SJSA1 (cell line): ENCODE results near the gene NACAD. TPM values are rescaled to one million over a fixed set of nuclear protein-coding genes. Genes with fewer than 3 reads are reported as not detected.

ENCODE experiments used
- DNase-seq, 2 experiments: peaks; one replicate each; pipeline ENCODE4 v3.0.0-alpha.2; 2015 to 2020; ENCODE audit warnings: low spot score in 2 of 2, low read depth in 1 of 2
- H3K27ac ChIP-seq: fragments of 250-450 bp; sonication (Bioruptor Pico); 2 replicates; pipeline ENCODE4 v1.5.1; 2020; ENCODE audit warnings: mild to moderate bottlenecking, moderate library complexity
- H3K27me3 ChIP-seq: fragments of 250-450 bp; sonication (Bioruptor Pico); replicated peaks from 2 replicates; pipeline ENCODE4 v1.5.1; 2020; ENCODE audit warnings: mild to moderate bottlenecking, moderate library complexity
- H3K36me3 ChIP-seq: fragments of 250-450 bp; sonication (Bioruptor Pico); 2 replicates; pipeline ENCODE4 v1.5.1; 2020; ENCODE audit warnings: mild to moderate bottlenecking
- H3K4me1 ChIP-seq: fragments of 250-450 bp; sonication (Bioruptor Pico); replicated peaks from 2 replicates; pipeline ENCODE4 v1.6.1; 2021; ENCODE audit warnings: mild to moderate bottlenecking
- H3K4me3 ChIP-seq: fragments of 250-450 bp; sonication (Bioruptor Pico); 2 replicates; pipeline ENCODE4 v1.5.1; 2020; ENCODE audit warnings: mild to moderate bottlenecking
- H3K9me3 ChIP-seq: fragments of 250-450 bp; sonication (Bioruptor Pico); replicated peaks from 2 replicates; pipeline ENCODE4 v1.5.1; 2020; ENCODE audit warnings: mild to moderate bottlenecking
- total RNA-seq: library from RNA; depleted of rRNA; stranded (reverse); fragments of >200 nt; shearing (Covaris generic); gene quantifications from 2 replicates; pipeline ENCODE4 v1.2.3, GENCODE V29; 2014

Gene NACAD
- total RNA-seq, 1 experiment from 2014 or later = 1.5 TPM

DNA sequence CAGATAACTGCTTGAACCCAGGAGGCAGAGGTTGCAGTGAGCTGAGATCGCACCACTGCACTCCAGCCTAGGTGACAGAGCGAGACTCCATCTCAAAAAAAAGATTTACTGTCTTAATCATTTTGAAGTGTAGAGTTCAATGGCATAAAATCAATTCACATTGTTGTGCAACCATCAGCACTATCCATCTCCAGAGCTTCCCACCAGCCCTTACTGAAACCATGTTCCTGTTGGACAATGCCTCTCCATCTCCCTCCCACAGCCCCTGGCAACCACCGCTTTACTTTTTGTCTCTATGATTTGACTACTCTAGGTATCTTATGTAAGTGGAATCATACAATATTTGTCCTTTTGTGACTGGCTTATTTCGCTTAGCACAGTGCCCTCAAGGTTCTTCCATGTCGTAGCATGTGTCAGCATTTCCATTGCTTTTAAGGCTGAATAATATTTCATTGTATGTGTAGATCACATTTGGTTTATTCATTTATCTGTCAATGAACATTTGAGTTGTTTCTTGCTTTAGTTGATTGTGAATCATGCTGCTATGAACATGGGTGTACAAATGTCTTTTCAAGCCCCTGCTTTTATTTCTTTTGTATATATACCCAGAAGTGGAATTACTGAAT is 33.1 kb downstream of the NACAD start:
- Histone ChIP-seq H3K4me3 (no peak overlapping the region), H3K27me3 (no peaks in the 10 kb centered on the region), H3K36me3 (peaks cover 9% of the 10 kb centered on the region; the same call in 1 of the 2 replicates), H3K4me1 (0 out of 2 replicates have a peak, but pooled peaks cover 4% of the 10 kb centered on the region), H3K27ac (no peak overlapping the region), H3K9me3 (no peaks in the 10 kb centered on the region)
- DNase-seq = no peak

DNA sequence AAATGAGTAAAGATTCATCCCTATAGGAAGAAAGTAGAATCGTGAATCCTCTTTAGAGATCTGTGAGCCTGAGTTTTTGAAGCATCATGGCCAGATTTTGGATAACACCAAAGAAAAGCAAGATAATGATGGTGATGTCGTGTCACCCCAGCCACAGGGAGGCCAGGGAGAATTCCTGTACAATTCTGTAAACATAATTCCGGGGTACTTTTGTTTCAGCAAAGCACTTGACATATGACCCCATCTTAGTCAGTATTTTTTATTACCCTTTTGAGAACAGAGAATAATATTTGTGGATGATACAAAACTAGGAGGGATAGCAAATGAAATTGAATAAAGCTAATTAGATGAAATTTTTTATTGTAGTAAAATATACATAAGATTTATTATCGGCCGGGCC is 33.8 kb downstream of the NACAD start:
- H3K27me3 ChIP-seq = no peaks in the 10 kb centered on the region
- peaks cover 16% of the 10 kb centered on the region for H3K36me3 ChIP-seq
- DNase-seq = no peak
- no peaks in the 10 kb centered on the region for H3K9me3 ChIP-seq
- 0 out of 2 replicates have a peak, but pooled peaks cover 4% of the 10 kb centered on the region for H3K4me1 ChIP-seq
- no peak overlapping the region for H3K4me3 ChIP-seq
- H3K27ac ChIP-seq = no peak overlapping the region

DNA sequence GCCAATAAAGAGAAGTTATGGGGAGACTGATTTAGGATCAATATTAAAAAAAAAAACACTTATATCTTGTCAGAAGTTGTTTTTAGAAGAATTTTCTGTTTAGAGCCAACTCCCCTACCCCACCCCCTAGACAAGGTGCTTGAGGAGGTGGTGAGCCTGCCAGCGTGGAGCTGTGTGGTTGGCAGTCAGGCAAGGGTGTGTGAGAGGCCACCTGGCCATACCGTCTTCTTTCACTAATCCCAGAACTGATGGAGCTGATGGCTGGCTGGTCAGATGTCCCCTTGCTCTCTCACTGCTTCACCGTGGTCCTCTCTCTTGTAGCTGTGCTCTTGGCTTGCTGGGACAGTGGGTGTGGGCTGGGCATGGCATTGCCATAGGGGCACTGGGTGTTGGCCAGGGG is 34.3 kb downstream of the NACAD start:
- no peak for DNase-seq
- H3K4me3 ChIP-seq = no peak overlapping the region
- H3K27me3 ChIP-seq = no peaks in the 10 kb centered on the region
- H3K27ac ChIP-seq = no peak overlapping the region
- H3K9me3 ChIP-seq = no peaks in the 10 kb centered on the region
- H3K36me3 ChIP-seq = peaks cover 17% of the 10 kb centered on the region
- 0 out of 2 replicates have a peak, but pooled peaks cover 4% of the 10 kb centered on the region for H3K4me1 ChIP-seq

DNA sequence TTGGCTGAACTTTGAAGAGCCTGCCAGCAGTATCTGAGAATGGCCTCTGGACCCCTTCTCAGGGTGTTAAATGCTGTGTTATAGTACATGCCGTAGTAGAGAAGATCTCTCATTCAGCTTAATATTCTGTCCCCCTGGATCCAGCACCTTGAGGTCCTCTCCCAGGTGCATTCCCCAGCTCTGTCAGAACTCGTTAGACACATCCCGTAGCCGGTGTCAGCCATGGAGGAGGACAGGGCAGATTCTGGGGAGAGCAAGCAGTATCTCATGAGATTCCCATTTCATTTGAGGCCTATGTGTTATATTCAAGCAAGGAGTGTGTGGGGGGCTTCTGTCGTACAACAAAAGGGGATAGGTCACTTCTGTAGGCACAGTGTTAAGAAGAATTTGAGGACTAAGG is 34.8 kb downstream of the NACAD start:
- Histone ChIP-seq H3K4me3 (no peak overlapping the region), H3K27me3 (no peaks in the 10 kb centered on the region), H3K4me1 (0 out of 2 replicates have a peak, but pooled peaks cover 4% of the 10 kb centered on the region), H3K36me3 (peaks cover 17% of the 10 kb centered on the region), H3K9me3 (no peaks in the 10 kb centered on the region), H3K27ac (no peak overlapping the region)
- no peak for DNase-seq

DNA sequence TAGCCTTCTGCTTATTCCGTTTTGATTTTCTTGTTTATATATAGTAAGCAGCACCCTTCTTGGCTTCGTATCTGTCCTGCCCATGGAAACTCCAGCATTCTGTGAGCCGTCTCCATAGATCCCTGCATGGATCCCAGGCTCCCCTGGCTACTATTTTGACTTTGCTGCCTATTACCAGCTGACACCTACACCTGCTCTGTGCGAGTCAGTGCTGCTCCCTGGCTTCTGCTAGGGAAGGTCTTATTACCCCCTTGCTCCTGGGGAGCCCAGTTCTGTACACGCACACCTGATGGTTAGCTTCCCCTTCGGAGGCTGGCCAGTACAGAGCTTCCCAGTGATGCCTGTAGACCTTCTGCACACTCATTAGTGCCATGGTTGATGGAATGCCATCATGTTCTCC is 35.4 kb downstream of the NACAD start:
- Histone ChIP-seq H3K9me3 (no peaks in the 10 kb centered on the region), H3K27me3 (no peaks in the 10 kb centered on the region), H3K27ac (no peak overlapping the region), H3K4me1 (0 out of 2 replicates have a peak, but pooled peaks cover 4% of the 10 kb centered on the region), H3K36me3 (peaks cover 17% of the 10 kb centered on the region), H3K4me3 (no peak overlapping the region)
- DNase-seq = no peak

DNA sequence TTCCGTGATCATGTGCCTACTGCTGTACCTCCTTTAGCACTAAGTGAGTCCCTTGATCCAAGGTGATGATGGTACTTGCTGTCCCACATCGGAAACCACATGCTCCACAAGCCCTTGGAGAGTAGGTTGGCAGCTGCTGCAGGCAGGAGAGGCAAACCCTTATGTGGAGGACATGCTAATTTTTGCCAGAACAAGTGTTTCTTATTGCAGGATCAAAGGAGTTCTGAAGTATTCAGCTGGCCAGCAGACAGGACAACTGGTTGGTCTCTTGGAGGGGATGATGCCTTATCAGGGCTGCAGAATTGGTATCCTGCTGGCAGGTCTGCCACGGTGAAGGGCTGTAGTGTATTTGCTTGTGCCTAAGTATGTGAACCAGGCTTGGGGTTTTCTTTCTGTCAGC is 36.8 kb downstream of the NACAD start:
- Histone ChIP-seq H3K36me3 (peaks cover 23% of the 10 kb centered on the region), H3K27ac (no peak overlapping the region), H3K4me1 (0 out of 2 replicates have a peak, but pooled peaks cover 4% of the 10 kb centered on the region), H3K9me3 (no peaks in the 10 kb centered on the region), H3K27me3 (no peaks in the 10 kb centered on the region), H3K4me3 (no peak overlapping the region)
- no peak for DNase-seq

DNA sequence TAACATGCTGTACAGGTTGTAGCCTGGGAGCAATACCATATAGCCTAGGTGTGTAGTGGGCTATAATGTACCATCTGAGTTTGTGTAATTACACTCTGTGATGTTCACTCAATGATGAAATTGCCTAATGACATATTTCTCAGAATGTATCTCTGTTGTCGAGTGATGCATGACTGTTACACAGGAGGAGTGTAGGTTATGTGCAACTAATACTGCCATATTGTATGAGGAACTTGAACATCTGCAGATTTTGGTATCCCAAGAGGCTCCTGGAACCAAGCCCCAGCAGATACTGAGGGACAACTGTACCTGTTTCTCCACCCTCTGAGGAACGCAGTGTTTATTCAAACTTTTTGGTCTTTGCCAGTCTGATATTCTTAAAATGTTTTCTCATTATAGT is 38.6 kb downstream of the NACAD start:
- no peak for DNase-seq
- H3K4me1 ChIP-seq = 0 out of 2 replicates have a peak, but pooled peaks cover 4% of the 10 kb centered on the region
- no peaks in the 10 kb centered on the region for H3K9me3 ChIP-seq
- H3K27ac ChIP-seq = no peak overlapping the region
- no peak overlapping the region for H3K4me3 ChIP-seq
- H3K36me3 ChIP-seq = peaks cover 29% of the 10 kb centered on the region
- no peaks in the 10 kb centered on the region; the same call in 1 of the 2 replicates for H3K27me3 ChIP-seq

DNA sequence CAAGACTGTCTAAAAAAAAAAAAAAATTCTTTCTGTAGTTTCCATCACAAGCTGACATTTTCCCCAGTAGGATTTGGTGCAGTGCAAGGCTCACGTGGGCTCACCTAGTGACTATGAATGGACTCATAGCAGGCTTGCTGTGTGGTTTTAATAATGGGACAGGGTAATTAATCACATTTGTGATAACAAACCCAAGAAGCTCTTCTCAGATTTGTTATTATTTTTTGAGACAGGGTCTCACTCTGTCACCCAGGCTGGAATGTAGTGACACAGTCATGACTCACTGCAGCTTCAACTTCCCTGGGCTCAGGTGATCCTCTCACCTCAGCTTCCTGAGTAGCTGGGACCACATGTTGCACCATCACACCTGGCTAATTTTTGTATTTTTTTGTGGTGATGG is 40.0 kb downstream of the NACAD start:
- H3K27ac ChIP-seq = no peak overlapping the region
- peaks cover 33% of the 10 kb centered on the region for H3K36me3 ChIP-seq
- no peak for DNase-seq
- H3K27me3 ChIP-seq = no peaks in the 10 kb centered on the region; the same call in 1 of the 2 replicates
- no peaks in the 10 kb centered on the region for H3K9me3 ChIP-seq
- no peak overlapping the region for H3K4me3 ChIP-seq
- H3K4me1 ChIP-seq = no peaks in the 10 kb centered on the region

DNA sequence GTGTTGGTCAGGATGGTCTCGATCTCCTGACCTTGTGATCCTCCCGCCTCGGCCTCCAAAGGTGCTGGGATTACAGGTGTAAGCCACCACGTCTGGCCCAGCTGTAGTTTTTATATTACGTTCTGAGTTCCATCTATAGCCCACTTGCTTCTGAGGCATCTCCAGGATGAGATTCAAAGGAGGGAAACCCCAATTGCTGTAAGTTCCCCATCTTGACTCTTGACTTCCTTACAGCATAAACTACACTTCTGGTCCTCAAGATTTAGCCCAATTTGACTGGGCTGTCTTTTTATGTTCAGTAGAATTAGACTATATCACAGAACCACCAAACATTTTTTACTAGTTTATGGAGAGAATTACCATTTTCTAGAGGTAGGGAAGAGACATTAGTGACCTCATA is 44.4 kb downstream of the NACAD start:
- no peak overlapping the region for H3K4me3 ChIP-seq
- no peaks in the 10 kb centered on the region for H3K4me1 ChIP-seq
- DNase-seq = no peak
- no peaks in the 10 kb centered on the region for H3K9me3 ChIP-seq
- no peaks in the 10 kb centered on the region; the same call in 1 of the 2 replicates for H3K27me3 ChIP-seq
- peaks cover 45% of the 10 kb centered on the region for H3K36me3 ChIP-seq
- no peak overlapping the region for H3K27ac ChIP-seq

DNA sequence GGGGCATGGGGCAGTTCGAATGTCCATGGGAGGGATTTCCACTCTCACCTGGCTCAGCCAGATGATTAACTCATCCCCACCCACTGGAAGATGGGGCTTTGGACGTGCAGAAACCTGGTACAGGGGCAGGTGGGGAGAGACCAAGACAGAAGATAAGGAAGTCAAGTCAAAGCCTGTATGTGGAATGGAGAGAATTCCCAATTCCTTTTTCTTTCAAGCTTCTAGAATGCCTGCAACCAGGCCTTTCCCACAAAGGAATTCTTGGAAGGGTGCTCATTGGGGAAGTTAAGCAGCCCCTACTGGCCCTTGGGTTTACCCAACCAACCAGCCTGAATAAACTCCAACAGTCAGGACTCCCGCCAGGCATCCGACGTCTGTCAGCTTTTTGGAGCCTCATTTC is 49.7 kb downstream of the NACAD start:
- Histone ChIP-seq H3K27me3 (no peaks in the 10 kb centered on the region), H3K27ac (no peak overlapping the region), H3K9me3 (no peaks in the 10 kb centered on the region), H3K4me1 (no peaks in the 10 kb centered on the region), H3K4me3 (no peak overlapping the region), H3K36me3 (peaks cover 42% of the 10 kb centered on the region)
- no peak for DNase-seq

DNA sequence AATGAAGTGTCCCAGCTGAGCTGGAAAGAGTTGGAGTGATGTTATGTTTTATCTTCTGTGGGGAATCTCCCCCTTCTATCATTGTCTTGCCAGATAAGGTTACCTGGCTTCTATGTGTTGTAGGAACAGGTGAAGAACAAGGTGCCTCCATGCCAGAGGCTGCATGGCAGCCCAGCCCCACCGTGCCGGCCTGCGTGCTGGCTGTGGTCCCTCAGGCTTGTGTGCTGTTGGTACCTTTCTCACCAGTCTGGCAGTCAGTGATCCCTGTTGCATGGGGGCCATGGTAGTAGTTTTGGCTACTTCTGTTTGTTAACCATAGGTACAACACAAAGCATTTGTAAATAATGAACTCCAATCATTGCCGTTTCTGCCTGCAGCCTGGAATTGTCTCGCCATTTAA is 50.9 kb downstream of the NACAD start:
- Histone ChIP-seq H3K36me3 (peaks cover 38% of the 10 kb centered on the region), H3K4me3 (no peak overlapping the region), H3K9me3 (no peaks in the 10 kb centered on the region), H3K27me3 (no peaks in the 10 kb centered on the region), H3K27ac (no peak overlapping the region), H3K4me1 (no peaks in the 10 kb centered on the region)
- DNase-seq = no peak

DNA sequence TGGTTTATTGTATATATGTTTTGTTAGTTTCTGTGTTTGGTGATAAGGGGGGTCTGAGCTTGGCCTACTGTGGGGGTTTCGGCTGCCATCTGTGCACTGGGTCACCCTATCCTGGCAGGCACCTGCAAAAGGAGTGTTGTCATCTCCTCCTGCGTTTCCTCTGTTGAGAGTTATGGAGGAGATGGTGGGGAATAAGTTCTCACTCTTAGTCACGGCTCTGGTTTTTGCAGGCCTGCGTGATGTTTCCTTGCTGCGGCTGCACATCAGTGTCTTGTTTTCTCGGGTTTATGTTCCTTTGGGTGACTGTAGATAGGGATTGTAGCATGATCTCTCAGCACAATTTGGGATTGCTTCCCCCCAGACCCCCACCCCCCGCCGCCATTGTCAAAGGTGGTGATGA is 52.0 kb downstream of the NACAD start:
- Histone ChIP-seq H3K36me3 (peaks cover 37% of the 10 kb centered on the region), H3K4me1 (no peaks in the 10 kb centered on the region), H3K9me3 (no peaks in the 10 kb centered on the region), H3K4me3 (no peak overlapping the region), H3K27me3 (no peaks in the 10 kb centered on the region), H3K27ac (no peak overlapping the region)
- DNase-seq = no peak

DNA sequence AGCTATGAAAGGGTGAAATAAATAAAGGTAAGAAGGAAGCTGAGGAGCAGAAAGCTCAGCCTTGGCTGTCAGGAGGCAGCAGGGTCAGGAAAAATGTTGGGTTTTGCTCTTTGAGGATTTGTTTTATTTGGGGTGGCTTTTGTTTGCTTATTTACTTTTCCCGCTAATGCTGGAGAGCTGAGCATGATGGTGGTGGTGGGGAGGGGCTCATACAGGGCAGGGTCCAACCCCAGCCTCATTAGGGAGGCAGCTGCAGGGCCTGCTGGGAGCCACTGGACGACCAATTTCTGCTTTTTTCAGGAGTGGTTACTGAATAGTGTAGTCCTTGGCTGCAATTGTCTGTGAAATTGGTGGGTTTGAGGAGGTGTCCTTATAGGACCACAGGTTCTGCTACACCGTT is 52.5 kb downstream of the NACAD start:
- DNase-seq = no peak
- H3K27ac ChIP-seq = no peak overlapping the region

DNA sequence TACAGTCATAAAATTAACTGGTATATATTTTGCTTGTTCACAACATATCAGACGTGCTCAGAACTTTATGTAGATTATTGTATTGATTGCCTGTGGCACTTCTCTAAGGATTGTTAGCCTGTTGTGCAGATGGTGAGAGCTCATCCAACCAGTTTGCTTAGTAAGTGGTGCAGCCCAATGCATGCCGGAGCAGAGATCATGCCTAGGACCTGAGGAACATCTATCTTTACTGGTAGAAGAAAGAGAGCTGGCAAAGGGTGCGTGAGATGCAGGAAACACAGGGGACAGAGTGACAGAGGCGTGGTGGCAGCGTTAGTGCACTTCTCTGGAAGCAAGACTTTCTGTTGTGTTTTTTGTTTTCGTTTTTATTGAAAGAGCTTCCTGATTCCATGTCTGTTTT is 52.9 kb downstream of the NACAD start:
- Histone ChIP-seq H3K27ac (no peak overlapping the region), H3K36me3 (peaks cover 28% of the 10 kb centered on the region), H3K4me3 (no peak overlapping the region), H3K4me1 (no peaks in the 10 kb centered on the region), H3K9me3 (no peaks in the 10 kb centered on the region), H3K27me3 (no peaks in the 10 kb centered on the region)
- no peak for DNase-seq

More for the DNA sequence above, 52.5 kb downstream of the NACAD start:
- peaks cover 32% of the 10 kb centered on the region for H3K36me3 ChIP-seq
- H3K4me1 ChIP-seq = no peaks in the 10 kb centered on the region
- no peaks in the 10 kb centered on the region for H3K27me3 ChIP-seq
- H3K4me3 ChIP-seq = no peak overlapping the region
- no peaks in the 10 kb centered on the region for H3K9me3 ChIP-seq

DNA sequence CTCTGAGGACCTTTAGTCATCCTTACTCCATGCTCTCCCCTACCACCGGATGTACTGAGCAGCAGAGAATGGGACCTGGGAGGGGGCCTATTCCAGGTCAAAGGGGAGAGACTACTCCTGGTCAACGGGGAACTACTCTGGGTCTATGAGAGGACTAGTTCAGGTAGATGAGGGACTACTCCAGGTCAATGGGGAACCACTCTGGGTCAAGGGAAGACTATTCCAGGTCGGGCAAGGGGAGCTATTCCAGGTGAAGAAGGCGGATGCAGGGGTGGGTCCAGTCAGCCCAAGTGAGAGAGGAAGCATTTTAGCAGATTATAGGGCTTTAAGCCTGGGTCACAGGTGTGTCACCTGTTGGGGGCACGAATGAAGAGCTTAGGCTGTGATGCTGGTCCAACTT is 53.4 kb downstream of the NACAD start:
- Histone ChIP-seq H3K36me3 (peaks cover 26% of the 10 kb centered on the region), H3K4me1 (no peaks in the 10 kb centered on the region), H3K4me3 (no peak overlapping the region), H3K9me3 (no peaks in the 10 kb centered on the region), H3K27ac (no peak overlapping the region), H3K27me3 (no peaks in the 10 kb centered on the region)
- no peak for DNase-seq
